Astrocyte (in vitro differentiated cells and primary cell): ENCODE data around the gene CRACDL.

Experiments used
- CTCF ChIP-seq: IDR thresholded peaks from 2 replicates; pipeline ENCODE4 v1.5.1; 2011; ENCODE audit warnings: low read depth, mild to moderate bottlenecking, inconsistent platforms, low read length, moderate library complexity; ENCODE audit not compliant: insufficient read depth
- EZH2 ChIP-seq: IDR thresholded peaks from 2 replicates; pipeline ENCODE4 v1.6.1; 2012; ENCODE audit warnings: mild to moderate bottlenecking, low read length, inconsistent platforms; ENCODE audit not compliant: insufficient read depth

GRCh38 chr2:98932164-98932563 is 3.9 kb downstream of the CRACDL start:
- TF ChIP-seq CTCF (no peak), EZH2 (no peak)
